HG02870 (cell line): Measurements from ENCODE around the gene IFT57.
A peak's percentile ranks its signal among the peaks of the same experiment; 100 is the strongest.

Source experiments
- ATAC-seq: cut with Tn5 transposase; IDR thresholded peaks from one replicate; pipeline ENCODE4 v1.9.1; 2021; ENCODE audit warnings: mild to moderate bottlenecking, moderate library complexity; ENCODE audit not compliant: unreplicated experiment

IFT57 gene

GRCh38 chr3:108127301-108127988, 94.8 kb downstream of the IFT57 start:
- no peak for ATAC-seq

DNA sequence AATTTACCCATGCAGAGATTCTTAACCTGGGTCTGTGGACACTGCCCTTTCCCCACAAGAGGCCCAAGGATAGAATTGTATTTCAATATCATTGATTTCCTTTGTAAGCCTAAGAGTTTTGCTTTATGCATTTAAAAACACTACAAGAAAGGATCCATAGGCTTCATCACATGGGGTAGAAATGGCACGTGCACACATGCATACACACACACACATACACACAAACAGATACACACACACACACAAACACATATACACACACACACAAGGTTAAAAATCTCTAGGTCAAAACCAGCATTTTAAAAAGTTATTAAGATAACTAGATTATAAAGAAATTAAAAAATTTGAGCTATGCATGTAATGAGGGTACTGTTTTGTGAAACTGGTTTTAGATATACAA, 95.9 kb downstream of the IFT57 start:
- no peak for ATAC-seq

DNA sequence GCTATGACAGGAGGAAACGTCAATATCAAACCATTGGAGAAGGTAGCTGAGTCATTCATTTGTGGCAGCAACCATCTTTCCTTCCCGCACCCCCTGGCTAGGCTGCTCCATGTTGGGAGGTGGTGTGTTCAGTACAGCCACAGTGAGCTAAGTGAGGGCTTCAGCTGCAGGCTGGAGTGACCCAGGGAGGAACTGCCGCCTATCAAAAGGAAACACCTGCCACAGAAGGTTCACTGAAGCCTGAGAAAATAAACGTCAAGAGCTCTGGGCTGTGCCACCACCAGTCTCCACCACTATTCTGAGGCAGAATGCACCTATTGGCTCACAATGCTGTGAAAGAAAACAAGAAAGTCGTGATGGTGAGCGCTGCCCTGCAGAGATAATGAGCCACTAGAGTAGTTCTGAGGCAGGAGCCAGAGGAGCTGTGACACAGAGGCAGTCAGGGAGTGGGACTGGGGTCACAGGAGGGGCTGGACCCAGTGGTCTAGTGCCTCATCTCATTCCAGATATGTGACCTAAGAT, 96.6 kb downstream of the IFT57 start:
- ATAC-seq = peak; percentile 38

GRCh38 chr3:108125153-108125543, 97.1 kb downstream of the IFT57 start:
- ATAC-seq = no peak

GRCh38 chr3:108124337-108125152, 97.7 kb downstream of the IFT57 start:
- peak; percentile 83 for ATAC-seq

GRCh38 chr3:108123326-108123725, 98.9 kb downstream of the IFT57 start:
- no peak for ATAC-seq

DNA sequence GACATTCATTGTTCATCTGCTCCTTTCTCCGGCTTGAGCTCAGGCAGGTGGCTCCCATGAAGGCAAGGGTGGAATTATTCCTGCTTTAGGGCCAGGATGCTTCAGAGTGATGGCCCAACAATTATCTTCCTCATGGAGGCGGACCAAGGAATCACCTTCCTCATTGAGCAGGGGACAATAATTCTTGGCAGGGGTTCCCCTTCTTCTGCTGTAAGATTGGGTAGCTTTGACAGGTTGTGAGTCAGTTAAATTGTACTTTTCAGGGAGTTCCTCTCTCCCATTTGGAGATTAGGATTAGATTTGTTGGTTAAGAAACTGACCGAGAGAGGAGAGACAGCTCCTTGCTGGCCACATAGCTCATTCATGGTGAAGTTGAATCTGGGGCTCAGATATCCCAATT, 99.9 kb downstream of the IFT57 start:
- no peak for ATAC-seq

DNA sequence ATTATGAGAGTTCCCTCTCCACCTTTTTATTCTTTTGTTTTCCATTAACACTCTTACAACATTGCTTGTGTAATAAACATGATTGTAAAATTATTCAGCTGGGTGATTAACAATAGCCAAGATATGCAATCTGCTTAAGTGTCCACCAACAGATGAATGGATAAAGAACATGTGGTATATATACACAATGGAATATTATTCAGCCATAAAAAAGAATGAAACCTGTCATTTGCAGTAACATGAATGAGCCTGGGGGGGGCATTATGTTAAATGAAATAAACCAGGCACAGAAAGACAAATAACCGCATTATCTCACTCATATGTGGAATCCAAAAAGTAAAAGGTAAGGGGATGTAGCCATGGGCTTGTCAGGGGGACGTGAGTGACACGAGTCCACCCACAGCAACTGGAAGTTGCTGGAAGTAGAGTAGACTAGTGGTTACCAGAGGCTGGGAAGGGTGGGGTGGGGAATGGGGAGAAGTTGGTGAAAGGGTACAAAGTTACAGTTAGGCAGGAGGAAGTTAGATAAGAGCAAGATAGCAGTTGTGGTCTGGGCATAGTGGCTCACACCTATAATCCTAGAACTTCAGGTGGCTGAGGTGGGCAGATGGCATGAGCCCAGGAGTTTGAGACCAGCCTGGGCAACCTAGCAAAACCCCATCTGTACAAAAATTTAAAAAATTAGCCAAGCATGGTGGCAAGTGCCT, 102.7 kb downstream of the IFT57 start:
- no peak for ATAC-seq

DNA sequence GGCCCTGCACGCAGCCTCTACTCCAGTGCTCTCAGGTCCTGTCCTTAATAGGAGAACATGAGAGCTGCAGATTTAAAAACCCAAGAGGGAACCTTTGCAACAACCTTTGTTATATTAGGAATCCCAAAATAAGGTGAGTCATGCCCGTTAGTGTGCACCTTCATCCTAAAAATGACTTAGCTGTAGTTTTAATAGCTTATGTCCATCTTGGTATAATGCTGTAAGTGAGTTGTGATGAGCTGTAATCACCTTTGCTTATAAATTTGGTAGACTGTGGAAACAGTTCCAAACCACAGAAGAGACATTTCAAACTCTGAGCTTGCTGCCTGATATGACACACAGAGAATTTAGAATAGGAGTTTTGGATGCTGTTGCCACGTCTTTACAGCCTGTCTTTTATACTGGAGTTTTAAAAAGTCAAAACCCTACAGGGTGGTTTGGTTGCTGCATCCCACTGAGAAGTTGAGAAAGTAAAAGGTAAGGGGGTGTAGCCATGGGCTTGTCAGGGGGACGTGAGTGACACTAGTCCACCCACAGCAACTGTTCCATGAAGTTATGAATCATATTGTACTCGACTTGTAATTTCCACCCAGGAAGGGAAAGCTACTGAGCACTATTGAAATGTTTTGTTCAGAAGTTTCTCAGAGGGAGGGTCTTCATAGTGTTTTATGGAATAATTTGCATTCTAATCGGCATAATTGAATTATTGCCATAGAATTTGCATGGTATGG, 104.0 kb downstream of the IFT57 start:
- ATAC-seq = no peak

- peak; percentile 69 for ATAC-seq
Observed at GRCh38 chr3:108117241-108117775, 104.9 kb downstream of the IFT57 start.

GRCh38 chr3:108114423-108115065, 107.7 kb downstream of the IFT57 start:
- ATAC-seq = no peak

DNA sequence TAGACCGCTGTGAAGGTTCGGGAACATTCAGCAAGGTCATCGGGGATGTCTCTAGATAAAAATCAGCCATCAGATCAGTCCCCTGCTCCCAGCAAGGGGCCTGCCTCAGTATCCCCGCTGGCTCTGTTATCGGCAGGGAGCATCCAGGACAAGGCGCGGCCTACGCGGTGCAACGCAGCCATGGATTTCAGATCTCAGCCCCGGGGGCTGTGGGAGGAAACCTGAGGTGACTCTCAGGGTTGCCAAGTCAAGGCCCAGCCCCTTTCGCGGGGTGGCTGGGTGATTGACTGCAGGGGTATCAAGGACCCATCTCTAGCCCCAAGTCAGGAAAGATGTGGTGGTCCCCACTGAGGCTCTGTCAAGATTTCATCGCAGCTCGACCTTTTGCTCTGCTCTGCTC, 108.2 kb downstream of the IFT57 start:
- ATAC-seq = no peak

DNA sequence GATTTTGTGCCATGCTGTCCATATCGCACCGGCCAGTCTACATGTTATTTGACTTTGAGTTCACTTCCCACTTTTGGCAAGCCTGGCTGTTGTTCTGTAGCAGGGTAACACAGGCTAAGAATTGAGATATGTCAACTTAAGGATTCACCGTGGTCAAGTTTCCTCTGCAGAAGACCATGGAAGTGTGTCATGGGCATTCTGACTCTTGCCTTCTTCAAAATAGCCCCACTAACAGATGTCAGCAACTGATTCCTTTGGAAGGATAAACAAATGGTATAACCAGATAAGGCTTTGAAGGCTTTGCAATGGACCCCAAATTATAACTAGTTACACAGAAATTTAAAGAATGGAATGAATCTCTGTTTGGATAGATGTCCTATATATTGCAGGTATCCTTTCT, 111.3 kb downstream of the IFT57 start:
- ATAC-seq = no peak
